ENCODE results near the gene TBXAS1.

TBXAS1 gene

DNA sequence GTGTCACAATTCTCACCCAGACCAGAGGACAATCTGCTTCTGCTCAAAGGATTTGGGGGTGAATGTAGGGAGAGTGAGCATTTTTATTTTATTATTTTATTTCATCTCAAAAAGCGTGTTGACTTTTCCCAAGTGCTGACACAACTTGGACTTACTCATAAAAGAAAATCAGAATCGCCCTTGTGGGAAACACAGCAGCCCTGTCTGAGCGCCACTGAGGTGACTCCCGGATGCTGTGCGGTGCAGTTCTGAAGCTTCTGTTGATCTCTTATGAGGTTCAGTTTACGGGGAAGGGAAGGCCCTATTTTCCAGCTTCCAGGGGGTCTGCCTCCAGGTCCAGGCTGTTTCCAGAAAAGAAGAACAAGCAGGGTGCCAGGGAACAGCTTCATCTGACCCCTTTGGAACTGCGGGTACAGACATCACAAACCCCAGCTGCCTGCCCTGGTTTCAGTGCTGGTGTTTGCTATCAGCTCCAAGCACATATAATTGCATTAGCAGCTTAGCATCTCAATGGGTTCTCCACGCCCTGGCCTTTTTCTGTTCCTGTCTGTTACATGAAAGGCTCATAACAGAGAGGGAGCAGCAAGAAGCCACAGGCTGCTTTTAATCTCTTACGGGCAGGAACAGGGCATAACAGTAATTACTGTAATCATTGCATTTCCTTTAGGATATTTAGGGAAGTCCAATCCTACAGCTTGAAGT, 181.3 kb downstream of the TBXAS1 start:
- TF ChIP-seq CTCF (IDR thresholded peaks at IDR 0.05; ENCODE audit: poor library complexity, severe bottlenecking), result no peak
- DNase-seq (ENCODE audit: low spot score) (no peak), ATAC-seq (ENCODE audit: low read depth) (no peak)
- Histone ChIP-seq H3K9me3 (ENCODE audit: severe bottlenecking) (no peaks in the 10 kb centered on the region), H3K36me3 (ENCODE audit: low read depth) (no peaks in the 10 kb centered on the region), H3K4me1 (ENCODE audit: insufficient read depth, poor library complexity, severe bottlenecking) (no peaks in the 10 kb centered on the region), H3K4me3 (ENCODE audit: severe bottlenecking) (no peak overlapping the region), H3K27ac (ENCODE audit: poor library complexity, severe bottlenecking) (no peak overlapping the region), H3K27me3 (ENCODE audit: insufficient read depth, poor library complexity, severe bottlenecking) (no peaks in the 10 kb centered on the region)

DNA sequence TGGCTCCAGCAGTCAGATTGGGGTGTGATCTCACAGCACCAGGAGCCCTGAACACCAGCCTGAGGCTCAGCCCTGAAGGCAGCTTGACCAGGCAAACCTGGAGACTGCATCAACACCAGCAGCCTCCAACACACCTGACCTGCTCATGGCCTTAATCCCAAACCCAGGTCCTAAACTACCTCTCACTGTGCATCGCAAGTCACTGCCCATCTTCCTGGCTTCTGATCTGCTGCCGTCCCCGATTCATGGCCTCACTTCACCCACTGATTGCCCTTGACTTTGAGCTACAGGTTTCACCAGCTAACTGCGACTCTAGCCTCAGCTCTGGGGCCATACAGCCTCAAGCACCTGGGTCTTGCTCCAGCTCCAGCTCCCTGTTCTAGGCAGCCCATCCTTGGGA, 184.6 kb downstream of the TBXAS1 start:
- no peak for TF ChIP-seq CTCF (IDR thresholded peaks at IDR 0.05; ENCODE audit: poor library complexity, severe bottlenecking)
- no peak for ATAC-seq (ENCODE audit: low read depth)

GRCh38 chr7:140014123-140014522, 185.1 kb downstream of the TBXAS1 start:
- Histone ChIP-seq H3K27ac (ENCODE audit: poor library complexity, severe bottlenecking) (no peak overlapping the region), H3K36me3 (ENCODE audit: low read depth) (no peaks in the 10 kb centered on the region), H3K4me1 (ENCODE audit: insufficient read depth, poor library complexity, severe bottlenecking) (no peaks in the 10 kb centered on the region), H3K27me3 (ENCODE audit: insufficient read depth, poor library complexity, severe bottlenecking) (no peaks in the 10 kb centered on the region), H3K4me3 (ENCODE audit: severe bottlenecking) (no peak overlapping the region), H3K9me3 (ENCODE audit: severe bottlenecking) (no peaks in the 10 kb centered on the region)
- no peak for TF ChIP-seq CTCF (IDR thresholded peaks at IDR 0.05; ENCODE audit: poor library complexity, severe bottlenecking)
- no peak for ATAC-seq (ENCODE audit: low read depth)
- DNase-seq (ENCODE audit: low spot score), result no peak

More for the DNA sequence above, 184.6 kb downstream of the TBXAS1 start:
- H3K27ac ChIP-seq (ENCODE audit: poor library complexity, severe bottlenecking), result no peak overlapping the region
- H3K27me3 ChIP-seq (ENCODE audit: insufficient read depth, poor library complexity, severe bottlenecking), result no peaks in the 10 kb centered on the region
- H3K4me3 ChIP-seq (ENCODE audit: severe bottlenecking), result no peak overlapping the region
- no peaks in the 10 kb centered on the region for H3K36me3 ChIP-seq (ENCODE audit: low read depth)
- H3K4me1 ChIP-seq (ENCODE audit: insufficient read depth, poor library complexity, severe bottlenecking), result no peaks in the 10 kb centered on the region
- no peaks in the 10 kb centered on the region for H3K9me3 ChIP-seq (ENCODE audit: severe bottlenecking)
- no peak for DNase-seq (ENCODE audit: low spot score)

DNA sequence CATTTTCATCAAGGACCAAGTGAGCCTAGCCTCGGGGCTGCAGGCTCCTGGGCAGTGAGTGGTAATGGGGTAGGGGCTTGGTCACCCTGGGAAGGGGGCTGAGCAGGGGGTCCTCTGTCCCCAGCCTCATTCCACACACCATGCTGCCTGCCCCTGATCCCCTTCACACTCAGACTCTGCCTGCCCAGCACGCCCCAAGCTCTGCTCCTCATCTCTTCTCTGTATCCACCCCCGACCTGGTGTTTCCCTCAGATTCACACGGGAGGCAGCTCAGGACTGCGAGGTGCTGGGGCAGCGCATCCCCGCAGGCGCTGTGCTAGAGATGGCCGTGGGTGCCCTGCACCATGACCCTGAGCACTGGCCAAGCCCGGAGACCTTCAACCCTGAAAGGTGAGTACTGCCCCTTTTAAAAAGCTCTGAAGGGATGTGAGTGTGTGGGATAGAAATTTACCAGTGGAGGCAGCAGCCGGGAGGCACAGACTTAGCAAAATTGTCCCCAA, 186.5 kb downstream of the TBXAS1 start:
- Histone ChIP-seq H3K4me3 (ENCODE audit: severe bottlenecking) (no peak overlapping the region), H3K36me3 (ENCODE audit: low read depth) (no peaks in the 10 kb centered on the region), H3K27me3 (ENCODE audit: insufficient read depth, poor library complexity, severe bottlenecking) (no peaks in the 10 kb centered on the region), H3K27ac (ENCODE audit: poor library complexity, severe bottlenecking) (no peak overlapping the region), H3K9me3 (ENCODE audit: severe bottlenecking) (no peaks in the 10 kb centered on the region), H3K4me1 (ENCODE audit: insufficient read depth, poor library complexity, severe bottlenecking) (no peaks in the 10 kb centered on the region)
- no peak for TF ChIP-seq CTCF (IDR thresholded peaks at IDR 0.05; ENCODE audit: poor library complexity, severe bottlenecking)
- ATAC-seq (ENCODE audit: low read depth) (no peak), DNase-seq (ENCODE audit: low spot score) (no peak)

- TF ChIP-seq CTCF (IDR thresholded peaks at IDR 0.05; ENCODE audit: poor library complexity, severe bottlenecking), result no peak
- Histone ChIP-seq H3K4me1 (ENCODE audit: insufficient read depth, poor library complexity, severe bottlenecking) (no peaks in the 10 kb centered on the region), H3K36me3 (ENCODE audit: low read depth) (no peaks in the 10 kb centered on the region), H3K27me3 (ENCODE audit: insufficient read depth, poor library complexity, severe bottlenecking) (no peaks in the 10 kb centered on the region), H3K27ac (ENCODE audit: poor library complexity, severe bottlenecking) (no peak overlapping the region), H3K4me3 (ENCODE audit: severe bottlenecking) (no peak overlapping the region), H3K9me3 (ENCODE audit: severe bottlenecking) (no peaks in the 10 kb centered on the region)
- no peak for DNase-seq (ENCODE audit: low spot score)
- no peak for ATAC-seq (ENCODE audit: low read depth)
Observed at GRCh38 chr7:140016540-140016939, 187.5 kb downstream of the TBXAS1 start.

Measured in RWPE2 (cell line).